Measurements from ENCODE around the gene OMD. TPM values are rescaled to one million over a fixed set of nuclear protein-coding genes. Genes with fewer than 3 reads are reported as not detected.

The OMD gene
- total RNA-seq, 1 experiment from 2014 or later, result not detected

DNA sequence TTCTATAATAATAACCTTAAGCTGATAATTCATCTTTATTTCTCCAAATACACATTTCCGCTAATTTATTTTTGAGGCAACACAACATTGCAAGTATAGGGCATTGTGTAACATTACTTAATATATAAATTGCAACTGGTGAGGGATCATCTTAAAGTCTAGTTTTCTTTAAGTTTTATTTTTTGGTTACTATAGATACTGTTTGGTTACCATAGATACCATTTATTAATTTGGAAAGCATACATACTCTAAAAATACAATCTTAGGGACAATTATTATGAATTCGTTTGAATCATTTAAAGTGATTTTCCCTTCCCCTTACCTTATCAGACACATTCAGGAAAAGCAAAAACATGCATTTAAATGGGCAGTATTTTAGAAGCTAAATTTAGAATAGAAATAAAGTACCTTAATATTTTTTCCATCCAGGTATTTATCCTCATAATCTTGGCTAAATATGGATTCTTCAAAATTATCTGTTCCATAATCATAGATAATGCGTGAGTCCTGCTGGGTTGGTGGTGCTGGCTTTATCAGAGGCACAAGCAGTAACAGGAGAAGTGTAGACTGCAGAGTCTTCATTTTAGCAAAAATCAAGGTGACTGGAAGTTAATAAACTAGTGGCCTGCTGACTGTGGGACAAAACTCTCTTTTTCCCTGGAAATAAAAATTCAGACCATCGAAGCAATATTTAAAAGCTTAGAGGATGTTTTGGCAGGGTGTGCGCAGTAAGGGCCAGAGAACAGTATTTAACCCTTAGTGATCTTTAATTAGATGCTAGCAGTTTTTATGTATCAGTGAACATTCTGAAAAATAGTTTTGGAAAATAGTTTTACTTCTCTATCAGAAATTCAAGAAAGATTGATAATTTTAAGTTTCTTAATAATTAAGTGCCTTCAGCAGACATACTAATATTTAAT is 21.2 kb downstream of the OMD start:
- Histone ChIP-seq H3K9me2 (ENCODE audit: insufficient read depth) (no peaks in the 10 kb centered on the region), H3F3A (ENCODE audit: insufficient read depth, low read depth) (no peaks in the 10 kb centered on the region), H3K79me2 (ENCODE audit: low read depth) (no peaks in the 10 kb centered on the region), H3K27ac (no peak overlapping the region), H3K36me3 (ENCODE audit: low read depth) (no peaks in the 10 kb centered on the region), H3K4me3 (no peak overlapping the region), H3K4me1 (replicated peaks; ENCODE audit: insufficient read depth) (no peaks in the 10 kb centered on the region), H3K27me3 (ENCODE audit: insufficient read depth, low read depth) (no peaks in the 10 kb centered on the region), H3K4me2 (no peak overlapping the region), H3K9me3 (ENCODE audit: insufficient read depth, low read depth) (no peaks in the 10 kb centered on the region), H2AFZ (no peak overlapping the region), H4K20me1 (ENCODE audit: insufficient read depth) (no peaks in the 10 kb centered on the region)
- intact Hi-C loops (cut with micrococcal nuclease; ENCODE audit: unreplicated experiment), result no loop called here
- DNase-seq, result no peak
- TF ChIP-seq EZH2 (IDR thresholded peaks at IDR 0.05; ENCODE audit: low read depth) (no peak), CTCF (conservative IDR thresholded peaks at IDR 0.05) (no peak)
- CTCF ChIA-PET, result no interaction called here
- POLR2A ChIA-PET (ENCODE audit: unreplicated experiment), result no interaction called here
- BruUV-seq (replicated peaks), result no TSS peak

- H3K4me2 ChIP-seq, result no peak overlapping the region
- BruUV-seq (replicated peaks), result no TSS peak
Measured at GRCh38 chr9:92402360-92402759, 21.9 kb downstream of the OMD start.

GRCh38 chr9:92397853-92398252 is 26.4 kb downstream of the OMD start:
- Histone ChIP-seq H3K79me2 (ENCODE audit: low read depth) (no peaks in the 10 kb centered on the region), H3K27me3 (ENCODE audit: insufficient read depth, low read depth) (no peaks in the 10 kb centered on the region), H3F3A (ENCODE audit: insufficient read depth, low read depth) (no peaks in the 10 kb centered on the region), H3K36me3 (ENCODE audit: low read depth) (no peaks in the 10 kb centered on the region), H3K4me1 (replicated peaks; ENCODE audit: insufficient read depth) (no peaks in the 10 kb centered on the region), H3K9me2 (ENCODE audit: insufficient read depth) (no peaks in the 10 kb centered on the region), H3K4me2 (no peak overlapping the region), H4K20me1 (ENCODE audit: insufficient read depth) (no peaks in the 10 kb centered on the region), H3K4me3 (no peak overlapping the region), H3K27ac (no peak overlapping the region), H2AFZ (no peak overlapping the region), H3K9me3 (ENCODE audit: insufficient read depth, low read depth) (no peaks in the 10 kb centered on the region)
- ChIA-PET CTCF (no interaction called here), POLR2A (ENCODE audit: unreplicated experiment) (no interaction called here)
- no peak for TF ChIP-seq EZH2 (IDR thresholded peaks at IDR 0.05; ENCODE audit: low read depth)
- no TSS peak for BruUV-seq (replicated peaks)
- DNase-seq, result no peak
- intact Hi-C loops (cut with micrococcal nuclease; ENCODE audit: unreplicated experiment), result no loop called here

More at GRCh38 chr9:92402360-92402759, 21.9 kb downstream of the OMD start:
- no peak for DNase-seq
- Histone ChIP-seq H3K9me3 (ENCODE audit: insufficient read depth, low read depth) (no peaks in the 10 kb centered on the region), H4K20me1 (ENCODE audit: insufficient read depth) (no peaks in the 10 kb centered on the region), H3K36me3 (ENCODE audit: low read depth) (no peaks in the 10 kb centered on the region), H3K79me2 (ENCODE audit: low read depth) (no peaks in the 10 kb centered on the region), H2AFZ (no peak overlapping the region), H3K4me3 (no peak overlapping the region), H3K9me2 (ENCODE audit: insufficient read depth) (no peaks in the 10 kb centered on the region), H3F3A (ENCODE audit: insufficient read depth, low read depth) (no peaks in the 10 kb centered on the region), H3K27me3 (ENCODE audit: insufficient read depth, low read depth) (no peaks in the 10 kb centered on the region), H3K27ac (no peak overlapping the region), H3K4me1 (replicated peaks; ENCODE audit: insufficient read depth) (no peaks in the 10 kb centered on the region)
- intact Hi-C loops (cut with micrococcal nuclease; ENCODE audit: unreplicated experiment), result no loop called here
- POLR2A ChIA-PET (ENCODE audit: unreplicated experiment), result no interaction called here
- TF ChIP-seq CTCF (conservative IDR thresholded peaks at IDR 0.05), result no peak
- TF ChIP-seq EZH2 (IDR thresholded peaks at IDR 0.05; ENCODE audit: low read depth), result no peak
- CTCF ChIA-PET, result no interaction called here
